ENCODE data around the gene RAPGEF4.
A peak's percentile ranks its signal among the peaks of the same experiment; 100 is the strongest.
"Not testable (repeated sequence)": the region's sequence is repeated elsewhere in the genome, so short reads cannot be mapped to it uniquely, and the experiment has no call there.

Gene RAPGEF4

GRCh38 chr2:173090276-173090877 lies 354.7 kb downstream of the RAPGEF4 start:
- DNase-seq (ENCODE audit: low spot score) (no peak), FAIRE-seq (no peak)

- FAIRE-seq, result no peak
- no peak for DNase-seq (ENCODE audit: low spot score)
Observed at GRCh38 chr2:173090973-173091660, 355.5 kb downstream of the RAPGEF4 start.

GRCh38 chr2:173091910-173092309 lies 356.3 kb downstream of the RAPGEF4 start:
- DNase-seq (ENCODE audit: low spot score) (no peak), FAIRE-seq (no peak)

- FAIRE-seq (no peak), DNase-seq (ENCODE audit: low spot score) (no peak)
Observed at GRCh38 chr2:173092844-173093402, 357.3 kb downstream of the RAPGEF4 start.

GRCh38 chr2:173093617-173094016 lies 358.0 kb downstream of the RAPGEF4 start:
- FAIRE-seq; DNase-seq (ENCODE audit: low spot score): not testable (repeated sequence)

GRCh38 chr2:173094731-173095130 lies 359.1 kb downstream of the RAPGEF4 start:
- FAIRE-seq (no peak), DNase-seq (ENCODE audit: low spot score) (no peak)

- FAIRE-seq (no peak), DNase-seq (ENCODE audit: low spot score) (no peak)
Observed at GRCh38 chr2:173095356-173095755, 359.7 kb downstream of the RAPGEF4 start.

GRCh38 chr2:173099271-173099670 lies 363.6 kb downstream of the RAPGEF4 start:
- FAIRE-seq, result no peak
- DNase-seq (ENCODE audit: low spot score), result no peak

- no peak for DNase-seq (ENCODE audit: low spot score)
- peak; percentile 32 for FAIRE-seq
Observed at GRCh38 chr2:173099804-173100203, 364.2 kb downstream of the RAPGEF4 start.

- DNase-seq (ENCODE audit: low spot score) (no peak), FAIRE-seq (no peak)
Observed at GRCh38 chr2:173101687-173102086, 366.0 kb downstream of the RAPGEF4 start.
